B cell (primary cell): ENCODE measurements around the gene TENM4.

Experiments
- EZH2 ChIP-seq: IDR thresholded peaks from 2 replicates; pipeline ENCODE4 v1.6.1; 2012; ENCODE audit warnings: borderline replicate concordance, low read depth, mild to moderate bottlenecking, moderate library complexity, low read length; ENCODE audit not compliant: insufficient read depth, poor library complexity, severe bottlenecking
- TF ChIP-seq, protein P1 (sequence below): fragments of 200-600 bp; IDR thresholded peaks from one replicate; pipeline ENCODE4 v1.8.0; 2022; ENCODE audit warnings: antibody characterized with exemption, mild to moderate bottlenecking

GRCh38 chr11:79235696-79236095, 205.1 kb downstream of the TENM4 start:
- TF ChIP-seq, protein P1, sequence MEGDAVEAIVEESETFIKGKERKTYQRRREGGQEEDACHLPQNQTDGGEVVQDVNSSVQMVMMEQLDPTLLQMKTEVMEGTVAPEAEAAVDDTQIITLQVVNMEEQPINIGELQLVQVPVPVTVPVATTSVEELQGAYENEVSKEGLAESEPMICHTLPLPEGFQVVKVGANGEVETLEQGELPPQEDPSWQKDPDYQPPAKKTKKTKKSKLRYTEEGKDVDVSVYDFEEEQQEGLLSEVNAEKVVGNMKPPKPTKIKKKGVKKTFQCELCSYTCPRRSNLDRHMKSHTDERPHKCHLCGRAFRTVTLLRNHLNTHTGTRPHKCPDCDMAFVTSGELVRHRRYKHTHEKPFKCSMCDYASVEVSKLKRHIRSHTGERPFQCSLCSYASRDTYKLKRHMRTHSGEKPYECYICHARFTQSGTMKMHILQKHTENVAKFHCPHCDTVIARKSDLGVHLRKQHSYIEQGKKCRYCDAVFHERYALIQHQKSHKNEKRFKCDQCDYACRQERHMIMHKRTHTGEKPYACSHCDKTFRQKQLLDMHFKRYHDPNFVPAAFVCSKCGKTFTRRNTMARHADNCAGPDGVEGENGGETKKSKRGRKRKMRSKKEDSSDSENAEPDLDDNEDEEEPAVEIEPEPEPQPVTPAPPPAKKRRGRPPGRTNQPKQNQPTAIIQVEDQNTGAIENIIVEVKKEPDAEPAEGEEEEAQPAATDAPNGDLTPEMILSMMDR = no peak
- TF ChIP-seq EZH2 = no peak
